H1 (cell line): ENCODE measurements around the gene MYO15B. TPM values are rescaled to one million over a fixed set of nuclear protein-coding genes. Genes with fewer than 3 reads are reported as not detected.

Source experiments
- CTCF ChIA-PET: fragments of 300-600 bp; sonication (Branson Sonifier 250); formaldehyde crosslinking; loops from one replicate; lab custom pipeline; 2021; ENCODE audit not compliant: partially characterized antibody; lab: Charles Lee
- POLR2A ChIA-PET: fragments of 300-600 bp; sonication (Branson Sonifier 250); formaldehyde crosslinking; loops from one replicate; lab custom pipeline; 2021; ENCODE audit warnings: inconsistent platforms; ENCODE audit not compliant: partially characterized antibody; lab: Charles Lee
- DNase-seq, 2 experiments: peaks; one replicate each; pipeline versions ENCODE4 v3.0.0 to v3.0.0-alpha.2; 2010 to 2022; ENCODE audit warnings: low spot score in 2 of 2, low read depth in 1 of 2, mixed read lengths in 1 of 2
- FAIRE-seq: peaks from 2 replicates; lab custom pipeline; 2011; peaks lifted over from hg19 to GRCh38; lab: Jason Lieb, UNC
- H2AFZ ChIP-seq: 2 replicates; pipeline ENCODE4 v1.8.1; 2012; ENCODE audit warnings: low read length, inconsistent platforms
- H2AK5ac ChIP-seq: 2 replicates; pipeline ENCODE4 v1.6.1; 2013; ENCODE audit warnings: low read depth, low read length
- H2BK120ac ChIP-seq: replicated peaks from 2 replicates; pipeline ENCODE3; 2013; ENCODE audit warnings: low read depth, low read length, inconsistent platforms
- H2BK12ac ChIP-seq: 2 replicates; pipeline ENCODE4 v1.6.1; 2013; ENCODE audit warnings: low read depth, low read length
- H2BK15ac ChIP-seq: 2 replicates; pipeline ENCODE4 v1.6.1; 2013; ENCODE audit warnings: low read length
- H2BK20ac ChIP-seq: 2 replicates; pipeline ENCODE4 v1.6.1; 2013; ENCODE audit warnings: low read length
- H2BK5ac ChIP-seq: 2 replicates; pipeline ENCODE4 v1.6.1; 2013; ENCODE audit warnings: low read depth, low read length
- H3K14ac ChIP-seq: 2 replicates; pipeline ENCODE4 v1.6.1; 2013; ENCODE audit warnings: inconsistent platforms; ENCODE audit not compliant: insufficient read length
- H3K18ac ChIP-seq: 2 replicates; pipeline ENCODE4 v1.6.1; 2013; ENCODE audit warnings: low read length; ENCODE audit errors: extremely low read depth
- H3K23ac ChIP-seq: 2 replicates; pipeline ENCODE4 v1.6.1; 2013; ENCODE audit warnings: inconsistent platforms; ENCODE audit not compliant: insufficient read length
- H3K23me2 ChIP-seq: 2 replicates; pipeline ENCODE4 v1.6.1; 2013; ENCODE audit warnings: low read depth, low read length
- H3K27ac ChIP-seq: 2 replicates; pipeline ENCODE4 v1.6.1; 2011; ENCODE audit warnings: low read depth, low read length, inconsistent platforms
- H3K27me3 ChIP-seq, 4 experiments: replicated peaks in 1 of 4; 1 replicate in 1 of 4; 2 replicates in 3 of 4; pipeline versions ENCODE4 v1.6.1 to v1.8.1; 2011 to 2013; ENCODE audit warnings: low read length in 3 of 4, mild to moderate bottlenecking in 3 of 4, inconsistent platforms in 2 of 4, mixed read lengths in 2 of 4, moderate library complexity in 1 of 4; ENCODE audit not compliant: control insufficient read depth in 3 of 4, insufficient read depth in 3 of 4; ENCODE audit errors: extremely low read depth in 1 of 4
- H3K36me3 ChIP-seq, 4 experiments: 2 replicates each; pipeline versions ENCODE4 v1.6.1 to v1.8.1; 2011 to 2013; ENCODE audit warnings: mild to moderate bottlenecking in 4 of 4, low read length in 3 of 4, moderate library complexity in 2 of 4, control low read depth in 1 of 4, inconsistent platforms in 1 of 4; ENCODE audit not compliant: insufficient read depth in 4 of 4, control insufficient read depth in 2 of 4
- H3K4ac ChIP-seq: replicated peaks from 2 replicates; pipeline ENCODE3; 2013; ENCODE audit warnings: low read length, low read depth, mixed read lengths, inconsistent platforms; ENCODE audit not compliant: insufficient read length
- H3K4me1 ChIP-seq, 4 experiments: replicated peaks in 1 of 4; 1 replicate in 1 of 4; 2 replicates in 3 of 4; pipeline versions ENCODE4 v1.6.1 to v1.8.1; 2011 to 2013; ENCODE audit warnings: low read length in 3 of 4, inconsistent platforms in 2 of 4, mixed read lengths in 1 of 4; ENCODE audit not compliant: insufficient read depth in 4 of 4, control insufficient read depth in 3 of 4
- H3K4me2 ChIP-seq, 2 experiments: 2 replicates each; pipeline versions ENCODE4 v1.6.1 to v1.8.1; 2011 to 2013; ENCODE audit warnings: low read depth in 2 of 2, low read length in 2 of 2, control low read depth in 1 of 2, inconsistent platforms in 1 of 2, mild to moderate bottlenecking in 1 of 2; ENCODE audit not compliant: insufficient read depth in 1 of 2
- H3K4me3 ChIP-seq, 4 experiments: fragments of 200-600, 300-600 bp in 1 of 4; sonication (generic), shearing (Covaris generic), sonication (Bioruptor Twin) in 1 of 4; 2 replicates each; pipeline versions ENCODE4 v1.5.1 to v1.8.1; 2011 to 2016; ENCODE audit warnings: low read length in 4 of 4, low read depth in 3 of 4, control low read depth in 2 of 4, inconsistent platforms in 2 of 4, mild to moderate bottlenecking in 2 of 4, mixed read lengths in 1 of 4, moderate library complexity in 1 of 4; ENCODE audit not compliant: insufficient read depth in 2 of 4; ENCODE audit errors: extremely low read depth in 1 of 4
- H3K56ac ChIP-seq: replicated peaks from 2 replicates; pipeline ENCODE3; 2013; ENCODE audit warnings: low read depth, mild to moderate bottlenecking, mixed read lengths, low read length, inconsistent platforms; ENCODE audit not compliant: insufficient read length
- H3K79me1 ChIP-seq: 2 replicates; pipeline ENCODE4 v1.6.1; 2013; ENCODE audit warnings: low read depth, low read length, control low read depth
- H3K79me2 ChIP-seq, 2 experiments: 2 replicates each; pipeline versions ENCODE4 v1.6.1 to v1.8.1; 2012 to 2013; ENCODE audit warnings: low read length in 2 of 2, mild to moderate bottlenecking in 2 of 2, inconsistent platforms in 1 of 2; ENCODE audit not compliant: insufficient read depth in 2 of 2, control insufficient read depth in 1 of 2
- H3K9ac ChIP-seq, 4 experiments: replicated peaks in 1 of 4; 1 replicate in 1 of 4; 2 replicates in 3 of 4; pipeline versions ENCODE4 v1.6.1 to v1.8.1; 2011 to 2013; ENCODE audit warnings: low read depth in 3 of 4, low read length in 3 of 4, control low read depth in 2 of 4, mild to moderate bottlenecking in 2 of 4, moderate library complexity in 2 of 4, inconsistent platforms in 1 of 4; ENCODE audit errors: extremely low read depth in 1 of 4
- H3K9me3 ChIP-seq, 2 experiments: 2 replicates each; pipeline versions ENCODE4 v1.6.1 to v1.8.1; 2012 to 2013; ENCODE audit warnings: mild to moderate bottlenecking in 2 of 2, moderate library complexity in 2 of 2, control low read depth in 1 of 2, inconsistent platforms in 1 of 2, low read depth in 1 of 2, low read length in 1 of 2, mixed read lengths in 1 of 2; ENCODE audit not compliant: insufficient read depth in 2 of 2
- H4K20me1 ChIP-seq, 2 experiments: replicated peaks in 1 of 2; 2 replicates each; pipeline versions ENCODE3 to v1.8.1; 2011 to 2013; ENCODE audit warnings: inconsistent platforms in 2 of 2, low read length in 2 of 2, mild to moderate bottlenecking in 1 of 2; ENCODE audit not compliant: insufficient read depth in 2 of 2, control insufficient read depth in 1 of 2
- H4K5ac ChIP-seq: 2 replicates; pipeline ENCODE4 v1.6.1; 2013; ENCODE audit warnings: low read length, low read depth, mixed read lengths, inconsistent platforms; ENCODE audit not compliant: insufficient read length
- H4K8ac ChIP-seq: 2 replicates; pipeline ENCODE4 v1.8.0; 2013; ENCODE audit warnings: mild to moderate bottlenecking, moderate library complexity, low read length, inconsistent platforms; ENCODE audit not compliant: insufficient read depth; ENCODE audit errors: extremely low read depth
- H4K91ac ChIP-seq: replicated peaks from 2 replicates; pipeline ENCODE3; 2013; ENCODE audit warnings: low read length, mixed read lengths, inconsistent platforms; ENCODE audit not compliant: insufficient read length
- CREB1 ChIP-seq: IDR thresholded peaks from 2 replicates; pipeline ENCODE4 v1.6.1; 2012; ENCODE audit warnings: inconsistent platforms
- HDAC2 ChIP-seq, 2 experiments: fragments of 300-600 bp in 1 of 2; sonication (generic) in 1 of 2; IDR thresholded peaks; 2 replicates each; pipeline ENCODE4 v1.6.1; 2011 to 2012; ENCODE audit warnings: low read depth in 2 of 2, low read length in 2 of 2, mild to moderate bottlenecking in 2 of 2, moderate library complexity in 2 of 2, borderline replicate concordance in 1 of 2, inconsistent platforms in 1 of 2
- NANOG ChIP-seq: IDR thresholded peaks from 2 replicates; pipeline ENCODE4 v1.6.1; 2011; ENCODE audit warnings: low read length, low read depth, mild to moderate bottlenecking, inconsistent platforms; ENCODE audit not compliant: insufficient read depth, poor library complexity, severe bottlenecking
- SAP30 ChIP-seq: fragments of 300-600 bp; sonication (generic); IDR thresholded peaks from 2 replicates; pipeline ENCODE4 v1.7.1; 2012; ENCODE audit warnings: low read length, moderate library complexity, mild to moderate bottlenecking, inconsistent platforms; ENCODE audit not compliant: insufficient read depth, insufficient replicate concordance
- WGBS, 2 experiments: shearing (Covaris generic) in 1 of 2; methylation state at CpG; one replicate each; pipeline versions ENCODE4 v1.1.6 to v1.1.7; 2013 to 2015; ENCODE audit warnings: low lambda C conversion rate in 2 of 2, mixed read lengths in 2 of 2, inconsistent platforms in 1 of 2, low coverage in 1 of 2, missing lambda C conversion rate in 1 of 2; ENCODE audit not compliant: insufficient replicate concordance in 2 of 2, insufficient coverage in 1 of 2, insufficient read length in 1 of 2; ENCODE audit errors: extremely low coverage in 1 of 2, missing lambda C conversion rate in 1 of 2; 5-methylcytosine and 5-hydroxymethylcytosine counted together
- polyA plus RNA-seq, 7 experiments: library from polyadenylated mRNA; depleted of rRNA in 3 of 7; stranded (reverse) in 5 of 7; unstranded in 2 of 7; fragments of >200 nt in 5 of 7; fragments of 200-250 nt in 2 of 7; gene quantifications; 1 replicate in 5 of 7; 2 replicates in 1 of 7; 4 replicates in 1 of 7; pipeline versions ENCODE4 v1.2.1 to v1.2.3, GENCODE V29; 2011 to 2013; ENCODE audit warnings: missing spikeins in 2 of 7, mixed read lengths in 2 of 7
- total RNA-seq: library from RNA; stranded (reverse); fragmentation: NEBNext Ultra II Directional; extraction: Animal tissue kit (Norgen Biotek cat#: 25700); gene quantifications from 2 replicates; pipeline ENCODE4 v1.2.1, GENCODE V29; 2021

MYO15B gene
- total and polyA plus RNA-seq, 2 of the 8 experiments (the other 6 are each of a cell fraction or from before 2014, with no cell fraction given), result 7.1 to 11.2 TPM

- Histone ChIP-seq H3K27ac (no peak overlapping the region), H4K91ac (no peak overlapping the region), H2BK20ac (no peak overlapping the region), H3K9ac (no peak overlapping the region), H3K79me2 (no peaks in the 10 kb centered on the region), H2AK5ac (no peak overlapping the region), H3K18ac (no peak overlapping the region), H3K14ac (no peak overlapping the region), H4K8ac (no peak overlapping the region), H2BK12ac (no peak overlapping the region), H4K5ac (no peak overlapping the region), H2BK15ac (no peak overlapping the region), H3K36me3 (peaks cover 0 to 3% (median under 1%) of the 10 kb centered on the region in 4 experiments; a peak in 1 of 8 replicates), H2BK120ac (no peak overlapping the region), H3K79me1 (no peaks in the 10 kb centered on the region), H2BK5ac (no peak overlapping the region; the same call in 1 of the 2 replicates), H3K23ac (no peak overlapping the region), H3K4me3 (no peak overlapping the region), H3K9me3 (no peaks in the 10 kb centered on the region), H3K4me2 (no peak overlapping the region), H3K4ac (no peak overlapping the region), H3K27me3 (no peaks in the 10 kb centered on the region), H3K23me2 (no peaks in the 10 kb centered on the region), H3K4me1 (peaks cover 0 to 16% (median 11%) of the 10 kb centered on the region in 4 experiments; a peak in 5 of 7 replicates), H4K20me1 (peaks cover 5 to 16% of the 10 kb centered on the region in 2 experiments), H2AFZ (no peak overlapping the region), H3K56ac (no peak overlapping the region)
- no peak for TF ChIP-seq SAP30
- TF ChIP-seq NANOG, result no peak
- no peak for TF ChIP-seq CREB1
- no peak for TF ChIP-seq HDAC2 (IDR thresholded peaks at IDR 0.05; ENCODE audit: borderline replicate concordance in 1 of 2, low read depth in 2 of 2, low read length in 2 of 2)
- DNase-seq, result no peak
- POLR2A ChIA-PET, result interaction anchor here (1.1 to 1.3 kb wide), 3 partner anchors 9 to 122 kb away, joined by 3 to 4 read pairs (median 4); no protein-coding TSS in a partner anchor
- CTCF ChIA-PET, result interaction anchor here (1.6 to 59.2 kb wide), 5 partner anchors 13 to 391 kb away, joined by 3 to 2200 read pairs (median 312); partner anchors contain the start of genes RECQL5, SAP30BP and SMIM5
- 97% methylated on average over 24 of the region's 27 CpGs; no CpG with 5 or more reads in 1 of the 2 experiments for WGBS, 2 experiments
- no peak for FAIRE-seq
Observed at GRCh38 chr17:75631353-75631752, 43.8 kb downstream of the MYO15B start.
